ENCODE results near the gene DNAJC8. TPM values are rescaled to one million over a fixed set of nuclear protein-coding genes. Genes with fewer than 3 reads are reported as not detected.

The DNAJC8 gene
- total and polyA plus RNA-seq, 2 donors from 2014 or later: 71.7 to 110 TPM

GRCh38 chr1:28229089-28229488 lies 3.7 kb downstream of the DNAJC8 start:
- H3K27ac ChIP-seq (ENCODE audit: low read depth in 2 of 2, low read length in 2 of 2): no peak overlapping the region
- FAIRE-seq (no peak), DNase-seq (no peak)
- H3K36me3 ChIP-seq (ENCODE audit: control insufficient read depth in 2 of 3, insufficient read depth in 3 of 3, low read length in 3 of 3): peaks cover 0 to 19% (median 3%) of the 10 kb centered on the region in 3 donors
- H3K9me3 ChIP-seq (ENCODE audit: control insufficient read depth in 2 of 3, insufficient read depth in 1 of 3, low read length in 3 of 3): no peaks in the 10 kb centered on the region
- no peak for TF ChIP-seq CTCF (IDR thresholded peaks at IDR 0.05; ENCODE audit: borderline replicate concordance, extremely low read depth, insufficient read depth)
- intact Hi-C loops (cut with DNase I): no loop called here
- no peaks in the 10 kb centered on the region for H3K27me3 ChIP-seq (ENCODE audit: control insufficient read depth, insufficient read depth, low read length)
- H3K4me1 ChIP-seq (ENCODE audit: control insufficient read depth in 2 of 3, insufficient read depth in 2 of 3, low read depth in 1 of 3, low read length in 3 of 3): peaks cover 0 to 9% (median 6%) of the 10 kb centered on the region in 3 donors
- H3K4me3 ChIP-seq (ENCODE audit: low read length in 3 of 3): no peak overlapping the region
- H3K9ac ChIP-seq (ENCODE audit: low read length in 3 of 3): no peak overlapping the region

- Histone ChIP-seq H3K4me3 (ENCODE audit: low read length in 3 of 3) (no peak overlapping the region), H3K9ac (ENCODE audit: low read length in 3 of 3) (no peak overlapping the region), H3K9me3 (ENCODE audit: control insufficient read depth in 2 of 3, insufficient read depth in 1 of 3, low read length in 3 of 3) (no peaks in the 10 kb centered on the region), H3K4me1 (ENCODE audit: control insufficient read depth in 2 of 3, insufficient read depth in 2 of 3, low read depth in 1 of 3, low read length in 3 of 3) (no peaks in the 10 kb centered on the region), H3K27ac (ENCODE audit: low read depth in 2 of 2, low read length in 2 of 2) (no peak overlapping the region), H3K36me3 (ENCODE audit: control insufficient read depth in 2 of 3, insufficient read depth in 3 of 3, low read length in 3 of 3) (peaks cover 2 to 19% (median 17%) of the 10 kb centered on the region in 3 donors), H3K27me3 (ENCODE audit: control insufficient read depth, insufficient read depth, low read length) (no peaks in the 10 kb centered on the region)
- no peak for TF ChIP-seq CTCF (IDR thresholded peaks at IDR 0.05; ENCODE audit: borderline replicate concordance, extremely low read depth, insufficient read depth)
- DNase-seq (no peak), FAIRE-seq (no peak)
- intact Hi-C loops (cut with DNase I): no loop called here
Observed at GRCh38 chr1:28213315-28213714, 19.5 kb downstream of the DNAJC8 start.

GRCh38 chr1:28209700-28210099 lies 23.1 kb downstream of the DNAJC8 start:
- no peak for TF ChIP-seq CTCF (IDR thresholded peaks at IDR 0.05; ENCODE audit: borderline replicate concordance, extremely low read depth, insufficient read depth)
- Histone ChIP-seq H3K27ac (ENCODE audit: low read depth in 2 of 2, low read length in 2 of 2) (no peak overlapping the region), H3K27me3 (ENCODE audit: control insufficient read depth, insufficient read depth, low read length) (no peaks in the 10 kb centered on the region), H3K36me3 (ENCODE audit: control insufficient read depth in 2 of 3, insufficient read depth in 3 of 3, low read length in 3 of 3) (peaks cover 2 to 22% (median 20%) of the 10 kb centered on the region in 3 donors), H3K4me1 (ENCODE audit: control insufficient read depth in 2 of 3, insufficient read depth in 2 of 3, low read depth in 1 of 3, low read length in 3 of 3) (no peaks in the 10 kb centered on the region), H3K9ac (ENCODE audit: low read length in 3 of 3) (no peak overlapping the region), H3K4me3 (ENCODE audit: low read length in 3 of 3) (no peak overlapping the region), H3K9me3 (ENCODE audit: control insufficient read depth in 2 of 3, insufficient read depth in 1 of 3, low read length in 3 of 3) (no peaks in the 10 kb centered on the region)
- no peak for DNase-seq
- intact Hi-C loops (cut with DNase I): loop anchor here (10.0 kb wide), 1 partner anchor 105 kb away; no protein-coding TSS in a partner anchor
- no peak for FAIRE-seq

All from kidney (tissue), 14 donors.